ENCODE data around the gene AGPAT2.

AGPAT2 gene

DNA sequence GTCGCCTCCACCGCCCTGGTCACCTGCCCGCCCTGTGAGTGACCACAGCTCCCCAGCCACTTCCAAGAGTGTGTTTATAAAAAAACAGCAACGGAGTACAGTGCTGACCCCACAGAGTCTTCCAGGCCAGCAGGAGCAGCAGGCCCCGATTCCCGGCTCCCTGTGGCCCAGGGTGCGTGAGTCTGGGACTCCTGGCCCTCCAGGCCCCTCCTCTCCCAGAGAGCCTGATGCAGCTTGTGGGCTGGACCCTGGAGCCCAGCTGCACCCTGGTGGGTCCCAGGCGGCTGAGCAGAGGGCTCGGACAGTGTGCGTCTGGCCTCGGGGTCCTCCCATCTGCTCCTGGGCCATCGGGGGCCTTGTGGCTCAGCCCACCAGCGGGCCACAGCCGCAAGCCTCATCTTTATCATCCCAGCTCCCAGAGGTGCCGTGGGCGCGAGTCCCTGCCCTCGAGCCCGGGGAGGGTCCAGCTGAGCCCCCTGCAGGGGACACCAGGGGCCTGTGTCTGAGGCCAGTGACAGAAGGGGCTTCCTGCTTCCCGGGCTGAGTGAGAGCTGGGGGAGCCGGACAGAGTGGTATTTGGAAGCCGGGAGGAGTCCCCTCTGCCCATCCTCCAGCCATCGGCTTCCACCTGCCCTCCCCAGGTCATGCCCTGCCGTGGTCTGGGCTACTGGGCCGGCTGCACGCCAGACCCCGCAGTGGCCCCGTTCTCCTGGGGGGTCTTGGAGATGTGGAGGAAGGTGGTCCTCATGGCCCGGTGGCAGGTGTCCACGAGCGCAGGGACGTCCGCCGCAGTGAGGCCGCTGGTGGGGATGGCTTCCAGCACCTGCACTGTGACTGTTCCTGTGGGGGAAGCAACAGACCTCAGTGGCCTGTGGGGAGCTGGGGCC is 13.9 kb downstream of the AGPAT2 start:
- no peak for DNase-seq (ENCODE audit: low spot score)

- DNase-seq (ENCODE audit: low spot score) = no peak
These were observed 14.7 kb downstream of the AGPAT2 start for GRCh38 chr9:136672431-136673087.

GRCh38 chr9:136671646-136672430 is 15.4 kb downstream of the AGPAT2 start:
- peak; percentile 95 for DNase-seq (ENCODE audit: low spot score)

- no peak for DNase-seq (ENCODE audit: low spot score)
These were observed 16.0 kb downstream of the AGPAT2 start for GRCh38 chr9:136671254-136671614.

DNA sequence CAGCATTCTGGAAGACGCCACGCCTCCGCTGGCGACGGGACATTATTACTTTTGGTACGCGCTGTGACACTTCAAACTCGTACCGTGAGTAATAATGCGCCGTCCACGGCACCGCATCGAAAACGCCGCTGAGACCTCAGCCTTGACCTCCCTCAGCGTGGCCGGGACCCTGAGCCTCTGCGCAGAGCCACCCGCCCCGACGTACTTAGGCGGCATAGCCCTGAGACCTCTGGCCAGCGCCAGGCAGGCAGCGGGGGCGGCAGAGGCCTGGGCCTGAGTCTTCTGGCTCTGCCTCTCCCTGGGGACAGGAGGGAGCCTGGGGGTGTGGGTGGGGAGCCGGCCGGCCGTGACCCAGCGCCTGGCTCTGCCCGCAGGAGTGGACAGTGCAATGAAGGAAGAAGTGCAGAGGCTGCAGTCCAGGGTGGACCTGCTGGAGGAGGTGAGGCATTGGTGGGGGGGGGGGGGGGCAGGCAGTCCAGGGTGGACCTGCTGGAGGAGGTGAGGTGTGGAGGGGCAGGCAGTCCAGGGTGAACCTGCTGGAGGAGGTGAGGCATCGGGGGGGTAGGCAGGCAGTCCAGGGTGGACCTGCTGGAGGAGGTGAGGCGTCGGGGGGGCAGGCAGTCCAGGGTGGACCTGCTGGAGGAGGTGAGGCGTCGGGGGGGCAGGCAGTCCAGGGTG is 16.5 kb downstream of the AGPAT2 start:
- no peak for DNase-seq (ENCODE audit: low spot score)

DNA sequence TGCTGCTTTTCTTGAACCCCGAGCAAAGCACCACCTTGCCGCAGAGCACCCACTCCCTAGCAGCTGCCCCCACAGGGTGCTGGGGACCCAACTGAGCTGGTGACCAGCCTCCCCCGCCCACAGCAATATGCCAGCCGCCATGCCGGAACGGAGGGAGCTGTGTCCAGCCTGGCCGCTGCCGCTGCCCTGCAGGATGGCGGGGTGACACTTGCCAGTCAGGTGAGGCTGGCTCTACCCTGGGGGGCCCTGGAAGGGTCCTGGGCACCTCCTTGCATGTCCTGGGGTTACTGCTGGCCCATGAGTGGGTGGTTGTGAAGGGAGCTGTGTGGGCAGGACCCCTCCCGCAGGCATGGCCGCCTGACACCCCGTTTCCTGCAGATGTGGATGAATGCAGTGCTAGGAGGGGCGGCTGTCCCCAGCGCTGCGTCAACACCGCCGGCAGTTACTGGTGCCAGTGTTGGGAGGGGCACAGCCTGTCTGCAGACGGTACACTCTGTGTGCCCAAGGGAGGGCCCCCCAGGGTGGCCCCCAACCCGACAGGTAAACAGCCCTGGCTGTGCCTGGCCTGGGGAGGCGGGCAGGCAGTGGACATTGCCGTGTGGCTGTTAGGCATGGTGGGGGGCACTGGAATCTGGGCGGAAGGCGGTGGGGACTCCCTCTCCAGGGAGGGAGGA is 17.3 kb downstream of the AGPAT2 start:
- no peak for DNase-seq (ENCODE audit: low spot score)

- DNase-seq (ENCODE audit: low spot score) = no peak
These were observed 18.1 kb downstream of the AGPAT2 start for GRCh38 chr9:136668983-136669790.

GRCh38 chr9:136667940-136668760 is 19.1 kb downstream of the AGPAT2 start:
- no peak for DNase-seq (ENCODE audit: low spot score)

DNA sequence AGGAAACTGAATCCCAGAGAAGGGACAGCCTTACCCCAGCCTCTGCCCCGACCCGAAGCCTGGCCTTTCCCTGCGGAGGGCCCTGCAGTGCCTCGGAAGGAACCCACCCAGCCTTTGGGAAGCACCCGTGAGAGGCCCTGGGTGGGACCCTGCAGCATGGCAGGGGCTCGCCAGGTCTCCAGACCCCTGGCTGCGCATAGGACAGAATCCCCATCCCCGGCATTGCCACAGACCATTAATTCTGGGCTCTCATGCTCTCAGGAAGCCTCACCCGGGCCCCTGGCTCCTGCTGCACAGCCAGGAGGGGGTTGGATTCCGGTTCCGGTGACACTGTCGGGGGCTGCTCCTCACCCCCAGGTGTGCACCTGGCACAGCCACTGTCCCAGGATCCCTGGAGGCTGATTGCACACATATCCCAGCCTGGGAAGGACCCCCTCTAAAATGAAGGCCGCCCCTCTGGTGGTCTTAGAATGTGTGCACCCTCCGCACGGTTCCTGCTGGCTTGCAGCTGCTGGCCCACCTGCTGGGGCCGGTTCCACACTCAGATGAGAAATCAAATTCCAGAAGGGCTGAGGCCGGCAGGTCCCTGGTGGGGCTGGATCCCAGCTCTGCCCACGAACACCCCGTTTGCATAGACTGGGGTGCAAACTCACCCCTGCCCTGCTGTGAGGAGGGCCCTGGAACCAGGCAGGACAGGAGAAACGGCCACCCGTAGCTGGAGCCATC is 19.9 kb downstream of the AGPAT2 start:
- no peak for DNase-seq (ENCODE audit: low spot score)

GRCh38 chr9:136666372-136667213 is 20.7 kb downstream of the AGPAT2 start:
- DNase-seq (ENCODE audit: low spot score) = no peak

DNA sequence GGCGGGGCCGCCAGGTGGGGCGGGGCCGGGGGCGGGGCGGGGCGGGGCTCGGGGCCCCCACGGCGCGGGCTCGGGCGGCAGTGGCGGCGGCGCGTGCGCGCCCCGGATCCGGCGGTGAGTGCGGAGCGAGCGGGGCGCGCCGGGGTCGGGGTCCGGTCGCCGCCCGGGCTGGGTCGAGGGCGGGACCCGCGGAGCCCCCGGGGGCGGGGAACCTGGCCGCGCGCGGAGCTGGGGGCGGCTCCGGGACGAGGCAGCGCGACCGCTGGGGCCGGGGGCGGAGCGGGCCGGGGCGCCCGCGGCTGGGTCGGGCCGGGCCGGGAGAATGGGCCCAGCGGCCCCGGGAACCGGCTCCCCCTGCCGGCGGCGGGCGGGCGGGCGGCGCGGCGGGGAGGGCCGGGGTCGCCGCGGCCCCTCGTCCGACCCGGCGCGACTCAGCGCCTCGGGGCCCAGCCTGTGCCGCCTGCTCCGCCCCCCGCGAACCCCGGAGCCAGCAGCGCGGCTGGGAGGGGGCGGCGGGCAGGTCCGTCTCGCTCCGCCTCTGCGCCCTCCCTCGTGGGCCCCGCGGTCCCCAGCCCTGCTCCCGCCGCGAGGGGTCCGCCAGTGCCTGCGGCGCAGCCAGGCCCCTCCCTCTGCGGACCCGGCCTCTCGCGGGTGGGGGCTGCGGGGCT is 21.4 kb downstream of the AGPAT2 start:
- DNase-seq (ENCODE audit: low spot score) = peak; percentile 93

DNA sequence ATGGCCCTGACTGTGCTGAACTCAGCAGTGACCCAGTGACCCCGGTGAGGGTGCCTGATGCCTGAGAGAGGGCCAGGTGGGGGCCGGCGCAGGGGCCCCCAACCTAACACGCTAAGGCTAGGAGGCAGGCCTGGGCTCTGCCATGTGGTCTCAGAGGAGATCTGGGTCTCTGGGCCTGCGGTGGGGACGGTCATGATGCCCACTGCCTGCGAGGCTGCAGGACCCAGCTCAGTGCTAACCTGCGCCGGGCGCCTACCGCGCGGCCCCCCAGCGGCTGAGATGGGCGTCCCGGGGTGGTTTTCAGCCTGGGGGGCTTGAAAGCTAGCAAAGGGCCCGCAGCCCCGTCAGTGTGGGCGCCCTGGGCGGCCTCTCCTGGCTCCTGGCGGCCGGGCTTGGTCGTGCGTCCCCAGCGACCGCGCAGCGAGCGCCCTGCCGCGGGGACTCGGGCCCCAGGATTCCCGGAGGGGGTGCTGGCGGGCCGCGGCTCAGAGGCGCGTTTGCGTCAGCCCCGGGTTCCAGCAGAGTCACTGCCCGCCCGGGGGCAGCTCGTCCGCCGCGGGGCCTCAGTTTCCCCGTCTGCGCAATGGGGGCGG is 22.1 kb downstream of the AGPAT2 start:
- DNase-seq (ENCODE audit: low spot score) = peak; percentile 90

DNA sequence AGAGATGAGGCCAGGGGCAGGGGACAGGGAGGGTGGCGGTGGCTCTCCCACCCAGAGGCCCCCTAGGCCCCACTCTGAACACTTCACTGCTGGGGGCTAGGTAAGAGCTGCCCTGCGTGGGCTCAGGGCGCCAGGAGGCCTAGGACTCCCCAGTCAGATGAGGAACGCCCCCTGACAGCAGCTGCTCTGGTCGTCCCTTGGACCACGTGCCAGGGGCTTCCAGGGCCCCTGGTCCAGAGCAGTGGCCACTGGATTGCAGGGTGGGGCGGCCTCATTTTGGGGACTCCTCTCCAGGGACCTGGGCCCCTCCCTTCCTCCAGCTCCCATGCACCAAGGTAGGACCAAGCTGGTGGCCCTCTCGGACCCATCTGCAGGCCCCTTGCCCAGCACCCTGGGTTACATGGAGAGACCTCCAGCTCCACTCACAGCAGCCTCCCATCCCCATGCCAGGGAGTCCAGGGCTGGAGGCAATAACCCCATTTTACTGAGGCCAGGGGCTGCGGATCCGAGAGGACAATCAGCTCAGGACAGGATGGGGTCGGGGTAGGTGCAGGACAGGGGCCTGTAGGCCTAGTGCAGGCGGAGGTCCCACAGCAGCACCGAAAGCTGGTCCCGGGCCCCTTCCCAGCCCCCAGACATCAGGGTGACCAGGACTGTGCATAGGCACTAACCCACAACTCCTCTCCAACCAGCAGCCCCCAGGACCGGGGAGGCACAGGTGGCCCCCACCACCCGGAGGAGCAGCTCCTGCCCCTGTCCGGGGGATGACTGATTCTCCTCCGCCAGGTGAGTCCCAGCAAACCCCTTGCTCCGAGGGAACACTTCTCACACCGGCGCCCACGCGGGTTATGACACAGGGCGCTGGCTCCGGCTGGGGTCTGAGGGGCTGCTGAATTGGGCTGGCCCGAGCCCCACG is 23.0 kb downstream of the AGPAT2 start:
- no peak for DNase-seq (ENCODE audit: low spot score)

DNA sequence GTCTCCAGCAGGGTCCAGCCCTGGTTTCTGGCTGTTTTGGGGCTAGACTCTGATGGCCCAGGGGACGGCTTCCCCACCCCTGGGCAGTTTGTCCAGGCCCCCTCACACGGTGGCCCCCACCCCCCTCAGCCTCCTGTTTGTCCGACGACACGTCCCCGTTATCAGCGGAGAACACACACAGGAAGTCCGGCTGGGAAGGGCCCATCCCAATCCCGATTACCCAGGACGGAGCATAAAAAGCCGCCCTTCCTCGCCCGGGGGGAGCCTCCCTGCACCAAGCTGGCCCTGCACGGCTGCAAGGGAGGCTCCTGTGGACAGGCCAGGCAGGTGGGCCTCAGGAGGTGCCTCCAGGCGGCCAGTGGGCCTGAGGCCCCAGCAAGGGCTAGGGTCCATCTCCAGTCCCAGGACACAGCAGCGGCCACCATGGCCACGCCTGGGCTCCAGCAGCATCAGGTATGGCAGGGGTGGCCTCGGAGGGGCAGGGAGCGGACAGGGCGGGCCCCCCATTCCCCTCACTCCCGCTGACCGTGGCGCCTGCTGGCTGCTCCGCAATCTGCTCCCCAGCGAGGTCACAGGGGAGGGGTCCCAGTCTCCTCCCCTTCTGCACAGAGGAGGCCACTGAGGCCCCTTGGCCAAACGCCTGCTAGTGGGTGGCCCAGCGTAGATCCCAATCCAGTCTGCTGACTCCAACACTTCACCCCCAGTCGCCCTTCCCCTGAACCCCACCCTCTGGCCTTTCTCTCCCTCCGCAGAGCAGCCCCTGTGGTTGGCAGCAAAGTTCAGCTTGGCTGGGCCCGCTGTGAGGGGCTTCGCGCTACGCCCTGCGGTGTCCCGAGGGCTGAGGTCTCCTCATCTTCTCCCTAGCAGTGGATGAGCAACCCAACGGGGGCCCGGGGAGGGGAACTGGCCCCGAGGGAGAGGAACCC is 24.3 kb downstream of the AGPAT2 start, which contains the start of gene EGFL7:
Gene EGFL7 (plus strand): TSS at position 261 of the 926 bp plus-strand sequence. CDS start 5,367 bp downstream, outside the sequence.
- no peak for DNase-seq (ENCODE audit: low spot score)

DNA sequence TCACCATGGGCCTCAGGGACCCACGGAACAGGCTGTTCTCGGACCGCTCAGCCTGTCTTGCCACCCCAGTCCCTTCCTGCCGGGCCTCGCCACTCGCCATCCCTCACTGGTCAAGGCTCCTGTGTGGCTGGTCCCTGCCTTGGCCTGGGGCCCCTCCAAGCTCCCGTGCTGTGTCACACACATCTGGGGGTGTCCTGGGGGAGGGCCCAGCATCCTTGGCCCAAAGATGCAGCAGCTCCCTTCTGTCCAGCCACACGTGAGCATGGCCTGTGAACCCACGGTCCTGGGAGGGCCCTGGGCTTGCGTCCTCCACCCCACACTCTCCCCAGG is 25.0 kb downstream of the AGPAT2 start:
- DNase-seq (ENCODE audit: low spot score) = no peak
